Activated CD4-positive, alpha-beta T cell treated with anti-CD3 and anti-CD28 coated beads, Interleukin-2, Interleukin-4, amounts not matched to agents 100 ng/mL and 50 ng/mL, durations not matched to agents 16 hours and 8 hours (primary cell): Measurements from ENCODE around the gene IL17F.

Source experiments
- DNase-seq: peaks from one replicate; pipeline ENCODE4 v3.0.0-alpha.2; 2020; ENCODE audit warnings: low spot score

IL17F gene

DNA sequence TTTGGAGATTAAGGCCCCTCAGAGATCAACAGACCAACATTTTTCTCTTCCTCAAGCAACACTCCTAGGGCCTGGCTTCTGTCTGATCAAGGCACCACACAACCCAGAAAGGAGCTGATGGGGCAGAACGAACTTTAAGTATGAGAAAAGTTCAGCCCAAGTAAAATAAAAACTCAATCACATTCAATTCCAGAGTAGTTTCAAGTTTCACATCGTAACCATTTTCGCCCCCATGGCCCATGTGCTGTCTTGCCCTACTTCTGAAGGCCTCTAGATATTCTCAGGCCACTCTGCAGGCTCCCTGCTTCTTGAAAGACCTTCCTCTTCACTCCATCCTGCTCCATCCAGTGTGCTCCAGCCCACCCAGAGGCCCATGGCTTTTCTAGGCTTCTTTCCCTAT, 53.9 kb downstream of the IL17F start:
- no peak for DNase-seq

DNA sequence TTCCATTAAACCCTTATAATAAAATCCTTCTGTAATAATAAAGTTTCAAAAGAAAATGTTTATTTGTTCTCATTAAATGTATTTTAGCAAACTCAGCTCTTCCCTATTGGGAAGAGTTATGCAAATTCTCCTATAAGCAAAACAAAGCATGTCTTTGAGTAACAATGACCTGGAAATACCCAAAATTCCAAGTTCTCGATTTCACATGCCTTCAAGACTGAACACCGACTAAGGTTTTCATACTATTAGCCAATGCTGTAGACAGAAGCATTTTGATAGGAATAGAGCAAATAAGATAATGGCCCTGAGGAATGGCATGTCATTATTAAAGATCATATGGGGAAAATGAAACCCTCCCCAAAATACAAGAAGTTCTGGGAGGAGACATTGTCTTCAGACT, 54.3 kb downstream of the IL17F start:
- DNase-seq: no peak

- no peak for DNase-seq
Measured at GRCh38 chr6:52187098-52187497, 57.2 kb downstream of the IL17F start.
